GM12865 (cell line): ENCODE measurements around the gene TP63.

ENCODE experiments used
- DNase-seq: peaks from one replicate; pipeline ENCODE4 v3.0.0; 2010; ENCODE audit warnings: low read depth
- H3K4me3 ChIP-seq: 2 replicates; pipeline ENCODE4 v1.5.1; 2011; ENCODE audit warnings: mild to moderate bottlenecking, low read depth, low read length, control low read depth
- CTCF ChIP-seq: IDR thresholded peaks from 2 replicates; pipeline ENCODE4 v1.5.1; 2011; ENCODE audit warnings: low read length, control low read depth, low read depth, inconsistent platforms; ENCODE audit not compliant: insufficient read depth; ENCODE audit errors: missing control alignments

TP63 gene

DNA sequence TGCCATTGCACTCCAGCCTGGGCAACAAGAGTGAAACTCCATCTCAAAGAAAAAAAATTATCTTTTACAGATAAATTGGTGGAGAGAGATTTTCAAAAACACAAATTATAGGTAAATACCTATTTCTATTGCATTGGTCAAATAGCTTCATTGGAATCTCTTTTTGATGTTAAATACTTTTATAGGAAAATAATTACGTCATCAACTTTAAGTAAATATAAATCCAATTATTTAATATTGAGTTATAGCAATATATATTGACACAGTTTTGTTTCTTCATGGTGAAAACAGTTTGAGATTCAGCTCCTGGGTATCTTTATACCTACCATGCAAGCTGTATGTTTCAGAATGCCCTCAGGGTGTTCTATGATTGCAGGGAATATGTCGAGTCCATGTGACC is 172.1 kb downstream of the TP63 start:
- TF ChIP-seq CTCF, result no peak
- no peak for DNase-seq
- H3K4me3 ChIP-seq, result no peak overlapping the region

GRCh38 chr3:189805375-189806067 is 174.3 kb downstream of the TP63 start:
- no peak overlapping the region for H3K4me3 ChIP-seq
- TF ChIP-seq CTCF, result no peak
- DNase-seq, result no peak

GRCh38 chr3:189806171-189806951 is 175.2 kb downstream of the TP63 start:
- no peak for TF ChIP-seq CTCF
- DNase-seq, result no peak

DNA sequence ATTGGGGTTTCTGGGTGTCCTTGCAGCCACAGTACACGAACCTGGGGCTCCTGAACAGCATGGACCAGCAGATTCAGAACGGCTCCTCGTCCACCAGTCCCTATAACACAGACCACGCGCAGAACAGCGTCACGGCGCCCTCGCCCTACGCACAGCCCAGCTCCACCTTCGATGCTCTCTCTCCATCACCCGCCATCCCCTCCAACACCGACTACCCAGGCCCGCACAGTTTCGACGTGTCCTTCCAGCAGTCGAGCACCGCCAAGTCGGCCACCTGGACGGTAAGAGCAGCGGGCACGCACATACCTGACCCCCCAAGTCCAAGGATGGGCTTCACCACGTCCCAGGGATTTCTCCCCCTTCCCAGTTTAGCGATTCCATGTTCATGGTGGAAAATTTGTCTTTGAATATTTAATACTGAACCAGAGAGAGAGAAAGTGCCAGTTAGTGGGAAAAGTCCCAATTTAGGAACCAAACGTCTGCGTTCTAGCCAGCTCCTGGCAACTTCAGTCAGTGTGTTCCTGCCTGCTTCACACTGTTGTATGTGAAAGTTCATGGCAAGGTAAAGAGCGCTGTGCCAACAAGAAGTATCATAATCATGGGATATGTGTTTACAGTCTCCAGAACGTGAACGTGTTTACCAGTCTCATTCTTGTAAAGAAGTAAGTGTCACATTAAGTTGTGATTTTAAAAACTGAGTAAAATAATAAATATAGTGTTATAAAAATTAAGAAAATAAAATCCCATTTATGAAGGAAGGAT is 177.2 kb downstream of the TP63 start:
- TF ChIP-seq CTCF, result no peak
- no peak overlapping the region for H3K4me3 ChIP-seq
- no peak for DNase-seq

More at GRCh38 chr3:189806171-189806951, 175.2 kb downstream of the TP63 start:
- H3K4me3 ChIP-seq, result no peak overlapping the region

- no peak for DNase-seq
- no peak overlapping the region for H3K4me3 ChIP-seq
- TF ChIP-seq CTCF, result no peak
These were observed 178.4 kb downstream of the TP63 start for GRCh38 chr3:189809583-189809982.

- DNase-seq, result no peak
- TF ChIP-seq CTCF, result no peak
- H3K4me3 ChIP-seq, result no peak overlapping the region
These were observed 181.7 kb downstream of the TP63 start for GRCh38 chr3:189812806-189813465.
